Measurements from ENCODE around the gene ADI1.

DNA sequence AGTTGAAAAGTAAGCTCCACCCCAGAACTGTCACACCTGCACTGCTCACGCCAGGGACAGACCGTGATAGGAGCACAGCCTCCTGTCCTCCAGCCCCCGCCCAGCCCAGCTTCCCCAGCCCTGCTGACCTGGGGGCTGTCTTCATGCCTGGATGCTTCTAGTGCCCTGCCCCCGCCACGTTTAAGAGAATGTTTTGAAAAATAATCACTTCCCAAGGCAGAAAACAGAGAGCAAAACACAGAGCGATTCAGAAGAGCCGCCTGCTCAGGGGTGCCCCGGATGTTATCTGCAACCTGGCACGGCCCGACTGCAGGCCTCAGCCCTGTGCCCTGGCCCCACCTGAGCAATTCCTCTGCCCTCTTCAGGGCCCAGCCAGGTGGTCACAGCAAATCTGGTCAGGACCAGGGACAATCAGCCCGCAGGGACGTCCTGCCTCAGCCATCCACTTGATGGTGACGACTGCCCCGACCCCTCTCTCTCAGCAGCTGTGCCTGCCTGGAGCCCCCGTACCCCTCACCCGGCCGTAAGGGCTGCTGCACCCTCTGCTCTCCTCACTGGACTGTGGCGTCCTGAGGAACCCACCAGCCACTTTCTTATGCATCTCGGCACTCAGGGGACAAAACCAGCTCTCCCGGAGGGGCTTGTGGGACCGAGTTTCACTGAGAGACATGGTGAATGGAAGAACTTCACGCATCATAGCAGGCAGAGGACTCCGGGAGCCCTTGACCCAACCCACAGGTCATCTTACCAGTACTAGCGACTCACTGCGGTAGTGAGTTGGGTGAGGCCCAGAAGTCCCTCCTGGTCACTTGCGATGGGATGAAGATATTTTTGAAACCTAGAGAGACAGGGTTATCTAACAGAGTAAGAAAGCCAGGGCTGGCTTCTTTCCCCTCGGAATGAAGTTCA, 30.2 kb downstream of the ADI1 start:
- TF ChIP-seq YY1 (IDR thresholded peaks at IDR 0.05) (no peak), JUND (IDR thresholded peaks at IDR 0.05) (no peak), SP1 (IDR thresholded peaks at IDR 0.05) (no peak), TAF1 (conservative IDR thresholded peaks at IDR 0.05) (no peak), GABPA (IDR thresholded peaks at IDR 0.05 in 1 of 2, conservative IDR thresholded peaks at IDR 0.05 in 1 of 2) (no peak), NR2F2 (IDR thresholded peaks at IDR 0.05) (no peak)
- TF ChIP-seq, protein P1, sequence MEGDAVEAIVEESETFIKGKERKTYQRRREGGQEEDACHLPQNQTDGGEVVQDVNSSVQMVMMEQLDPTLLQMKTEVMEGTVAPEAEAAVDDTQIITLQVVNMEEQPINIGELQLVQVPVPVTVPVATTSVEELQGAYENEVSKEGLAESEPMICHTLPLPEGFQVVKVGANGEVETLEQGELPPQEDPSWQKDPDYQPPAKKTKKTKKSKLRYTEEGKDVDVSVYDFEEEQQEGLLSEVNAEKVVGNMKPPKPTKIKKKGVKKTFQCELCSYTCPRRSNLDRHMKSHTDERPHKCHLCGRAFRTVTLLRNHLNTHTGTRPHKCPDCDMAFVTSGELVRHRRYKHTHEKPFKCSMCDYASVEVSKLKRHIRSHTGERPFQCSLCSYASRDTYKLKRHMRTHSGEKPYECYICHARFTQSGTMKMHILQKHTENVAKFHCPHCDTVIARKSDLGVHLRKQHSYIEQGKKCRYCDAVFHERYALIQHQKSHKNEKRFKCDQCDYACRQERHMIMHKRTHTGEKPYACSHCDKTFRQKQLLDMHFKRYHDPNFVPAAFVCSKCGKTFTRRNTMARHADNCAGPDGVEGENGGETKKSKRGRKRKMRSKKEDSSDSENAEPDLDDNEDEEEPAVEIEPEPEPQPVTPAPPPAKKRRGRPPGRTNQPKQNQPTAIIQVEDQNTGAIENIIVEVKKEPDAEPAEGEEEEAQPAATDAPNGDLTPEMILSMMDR (IDR thresholded peaks at IDR 0.05; ENCODE audit: low read depth, low read length, missing input control) = no peak
- TF ChIP-seq, protein P2, sequence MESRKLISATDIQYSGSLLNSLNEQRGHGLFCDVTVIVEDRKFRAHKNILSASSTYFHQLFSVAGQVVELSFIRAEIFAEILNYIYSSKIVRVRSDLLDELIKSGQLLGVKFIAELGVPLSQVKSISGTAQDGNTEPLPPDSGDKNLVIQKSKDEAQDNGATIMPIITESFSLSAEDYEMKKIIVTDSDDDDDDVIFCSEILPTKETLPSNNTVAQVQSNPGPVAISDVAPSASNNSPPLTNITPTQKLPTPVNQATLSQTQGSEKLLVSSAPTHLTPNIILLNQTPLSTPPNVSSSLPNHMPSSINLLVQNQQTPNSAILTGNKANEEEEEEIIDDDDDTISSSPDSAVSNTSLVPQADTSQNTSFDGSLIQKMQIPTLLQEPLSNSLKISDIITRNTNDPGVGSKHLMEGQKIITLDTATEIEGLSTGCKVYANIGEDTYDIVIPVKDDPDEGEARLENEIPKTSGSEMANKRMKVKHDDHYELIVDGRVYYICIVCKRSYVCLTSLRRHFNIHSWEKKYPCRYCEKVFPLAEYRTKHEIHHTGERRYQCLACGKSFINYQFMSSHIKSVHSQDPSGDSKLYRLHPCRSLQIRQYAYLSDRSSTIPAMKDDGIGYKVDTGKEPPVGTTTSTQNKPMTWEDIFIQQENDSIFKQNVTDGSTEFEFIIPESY (IDR thresholded peaks at IDR 0.05) = no peak
